Parathyroid adenoma (tissue), 2 donors: ENCODE measurements around the gene CTSE.

ENCODE experiments used
- H2AFZ ChIP-seq: fragments of 300-600 bp; sonication (generic); one replicate; pipeline ENCODE4 v1.7.0; 2017; ENCODE audit warnings: antibody characterized with exemption, mild to moderate bottlenecking
- H3K27ac ChIP-seq: fragments of 300-600 bp; sonication (generic); one replicate; pipeline ENCODE4 v1.7.0; 2017
- H3K27me3 ChIP-seq: fragments of 300-600 bp; sonication (generic); one replicate; pipeline ENCODE4 v1.7.0; 2017; ENCODE audit warnings: low read length; ENCODE audit not compliant: control insufficient read depth, insufficient read depth
- H3K36me3 ChIP-seq: fragments of 300-600 bp; sonication (generic); one replicate; pipeline ENCODE4 v1.7.0; 2017; ENCODE audit warnings: low read length; ENCODE audit not compliant: control insufficient read depth, insufficient read depth
- H3K4me1 ChIP-seq: fragments of 300-600 bp; sonication (generic); one replicate; pipeline ENCODE4 v1.7.0; 2017; ENCODE audit warnings: control low read depth
- H3K4me2 ChIP-seq: fragments of 300-600 bp; sonication (generic); one replicate; pipeline ENCODE4 v1.7.0; 2017; ENCODE audit warnings: low read length
- H3K4me3 ChIP-seq: fragments of 300-600 bp; sonication (generic); one replicate; pipeline ENCODE4 v1.7.0; 2017; ENCODE audit warnings: low read depth, low read length
- H3K79me2 ChIP-seq: fragments of 300-600 bp; sonication (generic); one replicate; pipeline ENCODE4 v1.7.0; 2017; ENCODE audit warnings: control low read depth
- H3K9ac ChIP-seq: fragments of 300-600 bp; sonication (generic); one replicate; pipeline ENCODE4 v1.7.0; 2017; ENCODE audit warnings: mild to moderate bottlenecking
- H3K9me3 ChIP-seq: fragments of 300-600 bp; sonication (generic); one replicate; pipeline ENCODE4 v1.7.0; 2017; ENCODE audit warnings: low read length; ENCODE audit not compliant: control insufficient read depth
- TF ChIP-seq, protein P1 (sequence below): fragments of 300-600 bp; sonication (generic); IDR thresholded peaks from one replicate; pipeline ENCODE4 v1.7.0; 2017; ENCODE audit warnings: antibody characterized with exemption, mild to moderate bottlenecking
- donor health status: primary hyperparathyroidism.

The CTSE gene

DNA sequence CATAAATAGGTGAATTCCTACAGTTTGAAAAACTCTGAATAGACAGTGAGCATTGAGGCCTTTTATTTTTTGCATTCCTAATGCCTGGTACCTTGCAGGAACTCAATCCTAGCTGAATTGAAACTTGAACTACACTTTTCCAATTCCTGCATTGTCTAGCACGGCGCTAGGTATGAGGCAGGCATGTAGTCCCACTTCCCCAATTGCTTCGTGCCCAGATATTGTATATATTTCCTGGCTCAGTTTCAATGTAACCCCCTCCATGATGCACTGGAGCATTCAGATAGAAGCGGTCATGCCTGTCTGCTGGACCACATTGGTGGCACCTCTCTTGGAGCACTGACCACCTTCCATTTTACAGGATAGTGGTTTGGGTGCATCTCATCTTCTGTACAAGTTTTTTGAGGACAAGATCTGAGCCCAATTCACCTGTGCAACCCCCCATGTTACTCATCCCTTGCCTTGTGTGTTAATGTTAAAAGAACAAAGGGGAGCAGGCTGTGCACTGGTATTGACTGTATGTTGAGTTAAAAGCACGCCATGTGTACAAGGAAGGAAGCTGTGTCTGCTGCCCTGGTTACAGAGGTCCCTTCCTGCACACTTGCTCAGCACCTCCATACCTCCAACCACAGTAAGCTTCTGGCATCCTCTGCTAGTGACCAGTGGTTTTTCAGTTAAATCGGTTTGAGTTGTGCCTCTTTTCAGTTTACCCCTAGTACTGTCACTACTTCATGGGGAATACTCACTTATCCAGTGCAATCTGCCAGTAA, 10.5 kb downstream of the CTSE start:
- Histone ChIP-seq H3K4me3 (no peak overlapping the region), H3K9ac (no peak overlapping the region), H3K27me3 (no peaks in the 10 kb centered on the region), H2AFZ (no peak overlapping the region), H3K4me2 (no peak overlapping the region), H3K79me2 (no peaks in the 10 kb centered on the region), H3K9me3 (no peaks in the 10 kb centered on the region), H3K4me1 (no peaks in the 10 kb centered on the region), H3K27ac (no peak overlapping the region), H3K36me3 (no peaks in the 10 kb centered on the region)
- TF ChIP-seq, protein P1, sequence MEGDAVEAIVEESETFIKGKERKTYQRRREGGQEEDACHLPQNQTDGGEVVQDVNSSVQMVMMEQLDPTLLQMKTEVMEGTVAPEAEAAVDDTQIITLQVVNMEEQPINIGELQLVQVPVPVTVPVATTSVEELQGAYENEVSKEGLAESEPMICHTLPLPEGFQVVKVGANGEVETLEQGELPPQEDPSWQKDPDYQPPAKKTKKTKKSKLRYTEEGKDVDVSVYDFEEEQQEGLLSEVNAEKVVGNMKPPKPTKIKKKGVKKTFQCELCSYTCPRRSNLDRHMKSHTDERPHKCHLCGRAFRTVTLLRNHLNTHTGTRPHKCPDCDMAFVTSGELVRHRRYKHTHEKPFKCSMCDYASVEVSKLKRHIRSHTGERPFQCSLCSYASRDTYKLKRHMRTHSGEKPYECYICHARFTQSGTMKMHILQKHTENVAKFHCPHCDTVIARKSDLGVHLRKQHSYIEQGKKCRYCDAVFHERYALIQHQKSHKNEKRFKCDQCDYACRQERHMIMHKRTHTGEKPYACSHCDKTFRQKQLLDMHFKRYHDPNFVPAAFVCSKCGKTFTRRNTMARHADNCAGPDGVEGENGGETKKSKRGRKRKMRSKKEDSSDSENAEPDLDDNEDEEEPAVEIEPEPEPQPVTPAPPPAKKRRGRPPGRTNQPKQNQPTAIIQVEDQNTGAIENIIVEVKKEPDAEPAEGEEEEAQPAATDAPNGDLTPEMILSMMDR: no peak

DNA sequence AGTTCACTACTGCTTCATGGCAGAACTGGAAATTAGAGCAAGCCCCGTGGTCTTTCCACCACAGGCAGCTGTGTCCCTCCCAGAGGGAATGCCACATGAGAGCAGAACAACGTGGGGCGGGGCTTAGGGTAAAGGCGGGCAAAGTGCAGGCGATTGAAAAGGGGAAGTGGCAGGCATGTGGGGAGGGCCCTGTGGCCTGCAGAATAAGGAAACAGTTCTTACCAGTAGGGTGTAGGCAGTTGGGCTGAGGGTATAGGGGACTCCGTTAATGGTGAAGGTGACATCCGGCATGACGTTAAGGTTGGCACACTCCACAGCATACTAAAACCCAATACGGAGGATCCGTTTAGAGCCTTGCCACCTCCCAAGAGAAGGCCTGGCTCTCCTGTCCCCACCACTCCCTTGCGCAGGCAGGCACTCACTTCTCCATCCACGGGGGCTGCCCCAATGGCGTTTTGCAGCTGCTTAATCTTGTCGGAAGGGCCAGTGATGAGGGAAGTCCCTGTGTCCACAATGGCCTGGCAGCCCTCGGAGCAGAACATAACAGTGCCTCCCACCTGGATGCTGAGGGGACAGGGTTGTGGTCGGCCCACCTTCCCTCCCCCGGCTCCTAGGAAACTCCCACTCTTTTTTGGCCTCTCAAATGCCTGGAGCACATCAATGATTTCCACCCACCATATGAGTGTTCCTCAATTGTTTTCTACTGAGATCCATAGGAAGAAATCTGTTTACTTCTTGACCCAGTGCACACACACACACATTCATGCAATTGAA, 11.4 kb downstream of the CTSE start:
- no peaks in the 10 kb centered on the region for H3K4me1 ChIP-seq
- no peaks in the 10 kb centered on the region for H3K27me3 ChIP-seq
- H3K79me2 ChIP-seq: no peaks in the 10 kb centered on the region
- H3K9me3 ChIP-seq: no peaks in the 10 kb centered on the region
- H3K9ac ChIP-seq: no peak overlapping the region
- TF ChIP-seq, protein P1: no peak
- no peak overlapping the region for H3K4me3 ChIP-seq
- H3K27ac ChIP-seq: no peak overlapping the region
- H3K36me3 ChIP-seq: no peaks in the 10 kb centered on the region
- no peak overlapping the region for H2AFZ ChIP-seq
- H3K4me2 ChIP-seq: no peak overlapping the region

GRCh38 chr1:206011057-206011456, 12.6 kb downstream of the CTSE start:
- Histone ChIP-seq H3K36me3 (no peaks in the 10 kb centered on the region), H3K9ac (no peak overlapping the region), H2AFZ (no peak overlapping the region), H3K4me3 (no peak overlapping the region), H3K79me2 (no peaks in the 10 kb centered on the region), H3K4me2 (no peak overlapping the region), H3K4me1 (no peaks in the 10 kb centered on the region), H3K9me3 (no peaks in the 10 kb centered on the region), H3K27me3 (no peaks in the 10 kb centered on the region), H3K27ac (no peak overlapping the region)
- TF ChIP-seq, protein P1: no peak

- Histone ChIP-seq H3K36me3 (no peaks in the 10 kb centered on the region), H3K4me2 (no peak overlapping the region), H3K27ac (no peak overlapping the region), H2AFZ (no peak overlapping the region), H3K4me3 (no peak overlapping the region), H3K4me1 (no peaks in the 10 kb centered on the region), H3K79me2 (no peaks in the 10 kb centered on the region), H3K9ac (no peak overlapping the region), H3K9me3 (no peaks in the 10 kb centered on the region), H3K27me3 (no peaks in the 10 kb centered on the region)
- TF ChIP-seq, protein P1: no peak
Measured at GRCh38 chr1:206010060-206010459, 13.6 kb downstream of the CTSE start.
